GM04504 (cell line): ENCODE data around the gene ARPC2.
A peak's percentile ranks its signal among the peaks of the same experiment; 100 is the strongest.

Source experiments
- DNase-seq: peaks from one replicate; pipeline ENCODE4 v3.0.0-alpha.2; 2012; ENCODE audit warnings: low read depth

ARPC2 gene

DNA sequence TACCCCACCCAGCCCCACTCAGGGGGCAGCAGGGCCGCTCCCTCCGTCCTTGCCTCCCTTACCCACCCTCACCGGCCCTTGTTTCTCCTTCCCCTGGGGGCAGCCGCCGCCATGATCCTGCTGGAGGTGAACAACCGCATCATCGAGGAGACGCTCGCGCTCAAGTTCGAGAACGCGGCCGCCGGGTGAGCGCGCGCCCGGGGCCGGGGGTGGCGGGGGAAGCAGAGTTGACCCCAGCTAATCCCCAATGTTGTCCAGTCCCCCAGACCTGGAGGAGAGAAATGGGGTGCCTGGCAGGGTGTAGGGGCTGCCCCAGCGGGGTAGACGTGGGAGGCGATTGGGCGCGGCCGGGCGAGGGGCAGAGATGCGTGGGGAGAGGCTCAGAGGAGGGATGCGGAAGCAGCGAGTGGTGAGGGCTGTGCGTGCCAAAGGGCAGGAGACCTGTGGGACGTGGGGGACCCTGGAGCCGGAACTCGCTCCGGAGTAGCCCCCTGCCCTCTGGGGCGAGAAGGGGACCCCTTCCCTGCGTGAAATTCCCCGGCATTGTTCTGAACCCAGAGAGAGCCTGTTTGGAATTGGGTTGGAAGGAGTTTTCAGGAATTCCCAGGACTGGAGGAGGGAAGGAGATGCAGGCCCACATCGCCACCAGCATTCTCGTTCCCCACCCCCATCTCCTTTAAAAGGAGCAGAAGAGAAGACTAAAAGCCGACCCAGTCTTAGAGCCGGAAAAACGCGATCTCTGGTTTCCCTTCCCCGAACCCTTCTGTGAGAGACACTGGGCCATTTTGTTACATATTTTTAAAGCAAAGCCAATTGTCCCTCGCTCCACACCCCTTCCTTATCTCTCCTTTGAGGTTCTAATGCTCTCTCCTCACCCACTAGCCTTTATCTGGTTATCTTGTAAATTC lies 625 bp downstream of the ARPC2 start:
- no peak for DNase-seq

DNA sequence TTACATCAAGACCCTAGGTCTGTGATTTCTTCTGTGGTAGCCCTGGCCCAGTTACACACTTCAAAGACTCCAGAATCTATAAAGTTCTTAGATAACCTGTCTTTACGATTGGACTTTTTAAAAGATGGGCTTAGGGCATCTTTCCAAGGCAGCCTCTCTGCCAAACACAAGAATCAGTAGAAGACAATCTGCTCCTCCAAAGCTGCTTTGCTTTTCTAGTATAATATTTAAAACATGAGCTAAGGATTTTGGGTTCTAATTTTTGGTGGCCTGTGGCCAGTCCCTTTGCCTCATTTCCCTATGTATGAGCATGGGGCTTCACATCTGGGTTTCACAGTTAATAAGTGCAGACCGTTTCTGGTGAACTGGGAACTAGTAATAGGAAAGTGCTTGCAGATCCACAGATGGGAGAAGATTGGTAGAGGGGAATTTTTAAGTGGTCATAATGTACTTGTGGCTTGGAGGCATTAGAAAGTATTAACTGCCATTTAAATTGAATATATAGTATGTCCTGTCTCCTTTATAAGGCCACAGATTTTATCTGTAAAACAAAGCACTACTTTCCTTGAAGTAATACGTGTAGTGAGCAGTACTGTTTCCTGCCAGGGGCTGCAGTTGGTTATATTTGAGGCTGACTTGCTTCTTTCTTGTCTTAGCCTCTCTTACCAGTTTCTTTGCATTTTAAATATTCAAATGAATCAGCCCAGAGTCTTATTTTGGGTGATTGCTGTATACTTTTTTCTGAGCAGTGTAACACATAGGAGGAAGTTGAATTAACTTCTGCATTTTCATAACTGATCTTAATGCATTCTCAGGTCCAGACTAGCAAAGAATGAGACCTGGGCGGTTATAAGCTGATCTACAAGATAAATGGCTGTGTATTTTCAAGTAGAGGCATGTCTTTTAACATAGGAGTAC lies 1.5 kb downstream of the ARPC2 start:
- DNase-seq, result no peak

GRCh38 chr2:218219934-218220333 lies 2.9 kb downstream of the ARPC2 start:
- no peak for DNase-seq

DNA sequence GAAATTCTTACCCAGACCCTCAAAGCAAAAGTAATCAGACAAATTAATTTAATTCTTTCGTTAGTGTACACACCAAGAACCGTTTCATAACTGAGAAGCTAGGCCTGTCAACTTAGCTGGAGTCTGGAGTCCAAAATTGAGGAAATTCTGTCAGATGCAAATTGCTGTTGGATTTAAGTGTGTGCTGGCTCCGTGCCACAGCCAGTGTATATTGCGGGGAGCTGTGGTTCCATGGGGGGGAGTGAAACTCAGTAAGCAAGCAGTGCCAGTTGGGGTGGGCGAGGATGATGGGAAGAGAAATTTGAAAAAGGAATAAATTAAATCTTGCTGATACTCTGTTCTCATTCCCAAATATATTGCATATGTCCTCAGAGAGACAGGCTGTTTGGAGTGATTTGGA lies 4.0 kb downstream of the ARPC2 start:
- DNase-seq, result no peak

- no peak for DNase-seq
Observed at GRCh38 chr2:218223046-218223445, 6.1 kb downstream of the ARPC2 start.

DNA sequence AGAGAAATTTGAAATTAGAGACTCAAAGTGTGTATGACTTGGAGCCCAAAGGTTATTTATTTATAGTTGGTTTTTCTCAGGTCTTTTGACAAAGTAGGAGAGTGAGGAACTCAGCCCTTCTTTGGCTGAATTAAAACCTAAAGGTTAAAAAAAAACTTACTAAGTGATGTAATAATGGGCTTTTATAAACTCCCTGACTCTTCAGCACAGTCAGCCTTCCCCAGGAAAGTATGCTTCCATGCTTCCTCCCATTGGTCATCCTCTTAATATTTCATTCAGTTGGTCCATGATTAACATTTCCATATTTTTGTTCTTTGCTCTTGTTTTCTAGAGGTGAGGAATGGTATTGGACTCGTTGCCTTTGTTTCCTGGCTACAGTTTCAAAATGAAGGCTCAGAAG lies 7.2 kb downstream of the ARPC2 start:
- DNase-seq, result no peak

GRCh38 chr2:218226903-218227302 lies 9.9 kb downstream of the ARPC2 start:
- DNase-seq, result no peak

DNA sequence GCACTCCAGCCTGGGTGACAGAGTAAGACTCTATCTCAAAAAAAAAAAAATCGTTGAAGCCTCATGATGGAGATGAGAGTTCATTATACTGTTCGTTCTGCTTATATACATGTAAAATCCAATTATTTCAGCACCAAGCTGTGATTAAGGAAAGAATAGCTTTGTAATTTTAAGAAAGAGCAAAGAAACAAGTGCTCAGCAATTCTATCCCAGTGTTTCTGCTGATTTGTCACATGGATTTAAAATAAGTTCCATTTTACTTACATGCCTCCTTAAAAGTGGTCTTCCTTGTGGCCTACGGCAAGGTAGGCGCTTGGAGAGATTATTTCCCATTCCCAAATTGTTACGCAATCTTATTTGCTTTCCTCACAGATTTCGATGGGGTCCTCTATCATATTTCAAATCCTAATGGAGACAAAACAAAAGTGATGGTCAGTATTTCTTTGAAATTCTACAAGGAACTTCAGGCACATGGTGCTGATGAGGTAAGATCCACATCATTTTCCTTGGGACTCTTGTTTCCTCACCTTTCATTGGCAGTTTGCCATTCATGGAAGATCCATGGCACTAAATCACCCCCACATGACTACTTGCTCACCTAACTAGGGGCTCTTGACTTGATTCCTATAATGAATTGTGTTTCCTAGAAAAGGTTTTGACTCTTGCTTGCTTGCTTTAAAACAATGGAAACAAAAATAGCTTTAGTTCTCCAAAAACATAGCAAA lies 11.5 kb downstream of the ARPC2 start:
- no peak for DNase-seq

DNA sequence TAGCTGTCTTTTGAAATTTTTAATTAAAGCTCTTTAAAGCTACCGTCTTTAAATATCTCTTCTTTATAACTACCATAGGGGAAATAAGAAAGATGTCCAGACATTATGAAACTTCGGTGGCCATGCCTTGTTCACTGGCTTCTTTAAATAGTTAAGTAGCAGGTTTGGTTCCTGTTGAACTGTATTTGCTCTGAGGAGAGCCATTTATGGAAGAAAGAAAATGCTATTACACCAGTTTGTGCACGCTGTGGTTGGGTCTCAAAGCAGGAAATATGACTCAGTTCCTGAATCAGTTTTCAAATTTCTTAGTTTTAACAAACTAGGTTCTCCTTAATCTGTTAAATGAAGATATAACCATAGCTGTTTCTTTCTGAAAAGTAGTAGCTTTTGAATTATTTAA lies 12.2 kb downstream of the ARPC2 start:
- DNase-seq, result peak; percentile 54

DNA sequence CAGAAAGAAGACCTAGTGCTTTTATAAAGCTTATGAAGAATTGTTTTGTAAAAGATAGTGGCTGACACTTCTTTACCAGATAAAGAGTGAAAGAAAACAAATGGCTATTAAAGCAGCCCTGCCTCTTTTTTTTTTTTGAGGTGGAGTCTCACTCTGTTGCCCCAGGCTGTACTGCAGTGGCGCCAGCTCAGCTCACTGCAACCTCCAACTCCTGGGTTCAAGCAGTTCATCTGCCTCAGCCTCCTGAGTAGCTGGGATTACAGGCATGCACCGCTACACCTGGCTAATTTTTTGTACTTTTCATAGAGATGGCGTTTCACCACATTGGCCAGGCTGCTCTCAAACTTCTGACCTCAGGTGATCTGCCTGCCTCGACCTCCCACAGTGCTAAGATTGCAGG lies 12.9 kb downstream of the ARPC2 start:
- DNase-seq, result no peak

GRCh38 chr2:218230882-218231281 lies 13.9 kb downstream of the ARPC2 start:
- DNase-seq, result no peak

- no peak for DNase-seq
Observed at GRCh38 chr2:218233543-218233942, 16.6 kb downstream of the ARPC2 start.

DNA sequence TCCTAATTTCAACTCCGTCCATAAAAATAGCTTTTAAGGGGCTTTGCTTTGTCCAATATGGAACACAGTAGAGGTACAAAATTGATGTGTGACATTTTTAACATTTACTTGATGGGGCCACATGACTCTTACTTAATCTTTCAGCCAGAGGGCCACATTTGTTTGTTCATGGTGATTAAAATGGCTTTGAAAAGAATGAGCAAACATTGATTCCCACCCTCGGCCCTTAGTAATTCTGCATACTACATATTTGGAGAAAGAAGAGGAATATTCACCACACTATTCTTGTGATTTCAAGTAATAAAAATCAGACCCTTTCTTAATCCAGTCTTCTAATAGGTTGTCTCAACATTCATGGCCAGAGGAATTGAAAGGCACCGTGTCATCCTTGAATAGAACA lies 17.5 kb downstream of the ARPC2 start:
- no peak for DNase-seq

GRCh38 chr2:218235017-218235416 lies 18.0 kb downstream of the ARPC2 start:
- DNase-seq, result no peak

DNA sequence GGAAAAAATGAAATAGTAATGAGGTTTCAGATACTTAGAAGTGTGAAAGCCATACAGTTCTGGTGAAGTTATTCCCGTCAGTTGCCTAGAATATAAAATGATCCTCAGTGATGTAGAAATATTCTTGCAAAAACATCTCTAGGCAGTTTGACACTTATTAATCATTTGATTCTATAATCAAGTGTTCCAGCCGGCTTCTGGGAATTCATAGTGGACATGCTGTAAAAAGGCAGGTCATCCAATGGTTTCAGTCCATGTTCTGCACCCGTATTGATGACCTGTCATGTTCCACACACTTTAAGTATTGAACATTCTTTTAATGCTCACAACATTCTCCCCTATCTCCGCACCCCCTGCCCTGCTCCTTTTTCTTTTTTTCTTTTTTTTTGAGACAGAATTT lies 19.8 kb downstream of the ARPC2 start:
- no peak for DNase-seq

DNA sequence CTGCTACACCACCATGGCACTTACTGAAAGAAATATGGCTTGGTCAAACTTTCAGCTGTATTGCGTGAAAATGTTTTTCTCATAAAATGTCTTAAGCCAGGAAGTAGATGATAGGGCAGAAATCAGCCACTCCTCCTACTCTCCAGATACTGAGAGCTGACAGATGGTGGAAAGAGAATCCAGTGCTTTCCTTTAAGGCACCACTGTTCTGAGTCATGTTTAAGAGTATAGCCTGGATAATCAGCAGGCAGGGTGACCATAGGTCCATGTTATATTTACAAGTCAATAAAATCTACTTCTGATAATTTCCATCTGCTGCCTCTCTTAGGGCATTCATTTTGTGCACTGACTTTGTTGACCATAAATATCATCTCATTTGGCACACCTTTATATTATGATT lies 21.9 kb downstream of the ARPC2 start:
- no peak for DNase-seq

DNA sequence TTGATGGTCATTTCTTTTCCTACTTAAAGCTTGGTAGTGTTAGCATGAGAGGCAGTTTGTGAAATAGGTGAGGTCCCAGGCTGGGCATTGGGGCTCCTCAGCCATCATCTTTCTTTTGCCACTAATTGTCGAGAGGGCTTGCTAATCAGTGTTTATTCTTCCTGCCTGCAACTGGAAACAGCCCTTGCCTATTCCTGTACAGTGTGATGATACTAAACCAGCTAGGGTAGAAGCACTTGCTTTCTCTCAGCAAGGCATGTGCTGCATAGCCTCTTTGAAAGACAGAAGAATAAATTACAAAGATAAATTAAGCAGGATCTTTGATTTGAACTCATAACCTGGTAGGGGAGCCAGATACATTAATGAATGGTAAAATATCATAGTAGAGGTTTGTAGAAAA lies 27.2 kb downstream of the ARPC2 start:
- no peak for DNase-seq

DNA sequence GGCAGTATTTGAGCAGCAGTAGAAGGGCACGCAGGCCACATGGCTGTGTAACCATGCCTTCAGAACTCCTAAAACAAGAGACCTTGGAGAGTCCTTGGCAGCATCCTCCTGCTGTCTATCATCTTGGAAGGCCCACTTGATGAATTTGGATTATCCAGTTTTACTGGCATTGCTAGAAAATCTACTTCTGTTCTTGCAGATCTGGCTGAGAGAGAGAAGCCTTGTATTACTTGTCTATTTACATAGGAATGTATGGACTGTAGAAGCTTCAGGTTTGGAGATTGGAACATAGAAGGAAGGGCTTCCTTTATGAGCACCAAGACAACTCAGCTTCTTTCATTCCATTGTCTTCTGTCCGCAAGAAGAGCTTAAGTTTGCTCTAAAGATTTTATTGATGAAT lies 27.7 kb downstream of the ARPC2 start:
- no peak for DNase-seq

DNA sequence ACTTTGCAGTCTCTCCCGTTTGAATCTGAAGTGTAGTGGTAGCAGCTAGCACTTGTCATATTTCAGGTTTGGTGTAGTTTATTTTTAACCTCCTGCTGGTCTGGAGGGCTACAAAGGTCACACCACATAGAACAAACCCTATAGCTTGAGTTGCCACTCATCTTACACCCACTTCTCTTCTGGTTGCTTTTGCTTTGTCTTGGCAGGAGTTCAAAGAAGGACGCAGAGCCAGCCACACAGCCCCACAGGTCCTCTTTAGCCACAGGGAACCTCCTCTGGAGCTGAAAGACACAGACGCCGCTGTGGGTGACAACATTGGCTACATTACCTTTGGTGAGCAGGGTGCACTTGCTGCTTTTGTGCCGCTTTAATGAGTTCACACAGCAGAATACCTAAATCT lies 28.2 kb downstream of the ARPC2 start:
- DNase-seq, result no peak

GRCh38 chr2:218249691-218250090 lies 32.7 kb downstream of the ARPC2 start:
- no peak for DNase-seq

DNA sequence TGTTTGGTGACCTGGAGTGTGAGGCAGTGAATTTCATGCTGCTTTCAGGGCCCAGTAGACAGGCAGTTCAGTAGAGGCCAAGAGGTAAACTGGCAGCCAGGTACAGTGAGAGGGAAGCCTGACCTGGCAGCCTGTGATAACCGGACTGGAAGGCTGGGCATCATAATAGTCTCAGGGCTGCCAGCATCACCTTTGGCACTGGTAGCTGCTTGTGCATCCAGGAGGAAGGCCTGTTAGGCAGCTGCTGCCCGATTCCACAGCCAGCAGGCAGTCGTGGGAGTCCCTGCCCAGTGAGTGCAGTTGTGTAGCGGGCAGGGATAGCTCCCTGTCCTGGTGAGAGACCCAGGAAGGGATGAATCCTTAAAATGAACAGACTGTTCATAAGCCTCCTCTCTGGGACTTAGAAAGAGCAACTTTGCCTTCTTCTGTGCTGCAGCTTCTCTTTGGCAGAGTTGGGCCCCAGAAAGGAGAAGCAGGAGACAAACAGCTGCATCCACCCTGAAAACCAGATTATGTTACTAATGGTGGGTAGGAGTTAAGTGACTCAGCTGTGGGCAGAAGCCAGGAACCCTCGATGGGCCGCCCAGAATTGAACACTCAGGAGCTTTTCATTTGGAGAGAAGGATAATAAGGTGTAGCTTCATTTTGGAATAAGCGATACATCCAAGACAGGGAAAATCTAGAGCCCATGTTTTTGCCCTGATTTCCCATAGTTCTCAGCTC lies 35.7 kb downstream of the ARPC2 start:
- no peak for DNase-seq

GRCh38 chr2:218253232-218253625 lies 36.2 kb downstream of the ARPC2 start:
- no peak for DNase-seq
